ENCODE results near the gene DDN.

The DDN gene

DNA sequence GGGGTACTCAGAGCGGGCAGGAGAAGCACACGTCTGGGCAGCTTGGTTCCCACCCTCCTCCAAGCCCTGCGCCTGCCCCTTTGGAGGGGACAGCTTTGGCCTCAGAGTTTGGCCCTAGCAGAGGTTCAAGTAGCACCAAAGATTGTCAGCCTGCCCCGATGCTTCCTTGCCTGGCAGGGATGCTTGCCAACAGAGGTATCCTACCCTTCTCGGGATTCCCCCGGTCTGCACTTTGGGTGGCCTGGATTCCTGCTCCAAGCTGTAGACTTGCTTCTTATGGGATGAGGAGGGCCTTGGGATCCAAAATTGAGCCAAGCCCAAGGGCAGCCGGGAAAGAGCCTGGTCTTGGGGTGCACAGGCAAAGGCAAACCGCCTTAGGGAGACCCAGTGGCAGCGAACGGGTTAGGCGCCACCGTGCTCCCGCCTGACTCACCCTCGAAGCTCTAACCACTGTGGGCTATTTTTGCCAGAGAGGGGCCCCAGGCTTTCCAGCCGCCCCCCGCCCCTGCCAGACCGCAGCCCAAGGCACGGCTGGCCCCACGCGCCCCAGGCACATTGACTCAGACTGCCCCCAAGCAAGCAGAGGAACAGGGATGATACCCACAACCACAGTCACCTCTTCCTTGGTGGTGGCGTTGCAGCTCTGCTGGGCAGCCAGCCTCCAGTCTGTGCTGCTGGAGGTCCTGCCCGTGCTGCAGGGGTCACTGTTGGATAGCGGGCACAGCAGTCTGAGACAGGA is 26.8 kb downstream of the DDN start:
- in situ Hi-C loops (cut with HindIII; ENCODE audit: low pct_ligation_motif_present, low sequenced_read_pairs) = no loop called here
- Histone ChIP-seq H3K4me3 (ENCODE audit: low read depth, low read length) (no peak overlapping the region), H3K36me3 (replicated peaks) (no peaks in the 10 kb centered on the region), H3K27ac (no peak overlapping the region), H3K27me3 (replicated peaks) (peaks cover 40% of the 10 kb centered on the region)
- DNase-seq = no peak
- TF ChIP-seq, protein P1, sequence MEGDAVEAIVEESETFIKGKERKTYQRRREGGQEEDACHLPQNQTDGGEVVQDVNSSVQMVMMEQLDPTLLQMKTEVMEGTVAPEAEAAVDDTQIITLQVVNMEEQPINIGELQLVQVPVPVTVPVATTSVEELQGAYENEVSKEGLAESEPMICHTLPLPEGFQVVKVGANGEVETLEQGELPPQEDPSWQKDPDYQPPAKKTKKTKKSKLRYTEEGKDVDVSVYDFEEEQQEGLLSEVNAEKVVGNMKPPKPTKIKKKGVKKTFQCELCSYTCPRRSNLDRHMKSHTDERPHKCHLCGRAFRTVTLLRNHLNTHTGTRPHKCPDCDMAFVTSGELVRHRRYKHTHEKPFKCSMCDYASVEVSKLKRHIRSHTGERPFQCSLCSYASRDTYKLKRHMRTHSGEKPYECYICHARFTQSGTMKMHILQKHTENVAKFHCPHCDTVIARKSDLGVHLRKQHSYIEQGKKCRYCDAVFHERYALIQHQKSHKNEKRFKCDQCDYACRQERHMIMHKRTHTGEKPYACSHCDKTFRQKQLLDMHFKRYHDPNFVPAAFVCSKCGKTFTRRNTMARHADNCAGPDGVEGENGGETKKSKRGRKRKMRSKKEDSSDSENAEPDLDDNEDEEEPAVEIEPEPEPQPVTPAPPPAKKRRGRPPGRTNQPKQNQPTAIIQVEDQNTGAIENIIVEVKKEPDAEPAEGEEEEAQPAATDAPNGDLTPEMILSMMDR (IDR thresholded peaks at IDR 0.05; ENCODE audit: low read depth, low read length, missing control alignments) = peak; percentile 39

DNA sequence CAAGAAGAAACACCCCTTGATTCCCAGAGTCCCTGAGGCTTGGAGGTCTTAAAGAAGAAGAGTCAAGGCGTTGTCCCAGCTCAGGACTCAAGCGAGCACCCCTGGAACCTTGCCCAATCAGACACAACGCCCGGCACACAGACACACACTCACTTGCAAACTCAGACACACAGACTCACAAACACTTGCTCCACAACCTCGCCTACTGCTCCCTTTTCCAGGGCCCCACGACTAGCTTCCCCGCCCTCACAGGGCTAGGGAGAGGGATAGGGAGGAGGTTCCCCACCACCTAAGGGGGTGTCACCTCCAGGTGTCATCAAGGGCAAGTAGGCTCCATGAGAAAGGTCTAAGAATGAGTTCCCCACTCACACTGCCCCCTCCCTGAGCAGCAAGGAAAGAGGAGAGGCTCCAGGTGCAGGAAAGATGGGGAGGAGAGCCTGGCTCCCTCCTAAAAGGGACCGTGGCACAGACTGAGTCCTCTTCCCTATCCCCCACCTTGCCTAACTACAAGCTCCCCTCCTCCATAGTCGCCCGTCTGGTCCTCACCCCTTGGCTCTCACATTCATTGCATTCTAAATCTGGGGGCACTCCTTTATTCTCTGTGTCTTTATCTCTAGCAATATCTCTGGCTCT is 28.4 kb downstream of the DDN start:
- no peak overlapping the region for H3K27ac ChIP-seq
- H3K27me3 ChIP-seq (replicated peaks) = peaks cover 46% of the 10 kb centered on the region
- no peaks in the 10 kb centered on the region for H3K36me3 ChIP-seq (replicated peaks)
- no peak for DNase-seq
- in situ Hi-C loops (cut with HindIII; ENCODE audit: low pct_ligation_motif_present, low sequenced_read_pairs) = no loop called here
- TF ChIP-seq, protein P1 (IDR thresholded peaks at IDR 0.05; ENCODE audit: low read depth, low read length, missing control alignments) = no peak
- H3K4me3 ChIP-seq (ENCODE audit: low read depth, low read length) = no peak overlapping the region

DNA sequence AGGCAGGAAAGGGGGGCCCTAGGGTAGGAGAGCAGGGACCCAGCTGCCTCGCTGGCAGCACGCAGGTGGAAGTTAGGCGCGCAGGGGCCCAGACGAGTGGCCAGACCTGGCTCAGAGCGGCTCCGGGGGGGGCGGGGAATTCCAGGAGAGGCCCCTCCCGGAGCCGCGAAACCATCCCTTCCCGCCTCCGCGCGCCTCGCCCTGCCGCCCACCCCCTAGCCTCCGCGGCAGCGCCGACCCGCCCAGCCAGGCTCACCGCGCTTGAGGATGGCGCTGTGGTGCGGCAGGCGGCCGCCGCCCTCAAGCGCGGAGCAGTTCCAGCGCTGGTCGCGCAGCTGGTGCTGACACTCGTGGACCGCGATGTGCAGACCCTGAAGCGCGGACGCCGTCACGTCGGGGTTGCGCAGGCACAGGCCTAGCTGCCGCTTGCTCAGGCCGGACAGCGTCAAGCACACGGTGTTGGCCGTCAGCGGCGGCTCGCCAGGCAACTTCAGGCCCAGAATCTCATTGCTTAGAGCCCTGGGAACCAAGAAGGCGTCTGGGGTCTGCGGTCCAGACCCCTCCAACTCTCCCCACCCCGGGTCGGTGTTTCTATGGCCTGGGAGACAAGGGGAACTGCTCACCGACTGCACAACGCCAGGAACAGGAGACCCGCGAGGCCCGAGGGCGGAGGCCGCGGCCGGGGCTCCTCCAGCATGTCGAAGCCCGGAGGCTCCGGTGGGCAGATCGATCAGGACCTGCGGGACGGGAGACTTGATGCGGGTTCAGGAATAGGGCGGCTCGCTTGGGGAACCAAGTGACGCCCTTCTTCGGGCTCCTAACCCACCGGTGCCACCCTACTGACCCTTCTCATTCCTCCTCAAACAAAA is 29.1 kb downstream of the DDN start:
- Histone ChIP-seq H3K27ac (no peak overlapping the region), H3K36me3 (replicated peaks) (no peaks in the 10 kb centered on the region), H3K4me3 (ENCODE audit: low read depth, low read length) (no peak overlapping the region), H3K27me3 (replicated peaks) (peaks cover 46% of the 10 kb centered on the region)
- no peak for DNase-seq
- TF ChIP-seq, protein P1 (IDR thresholded peaks at IDR 0.05; ENCODE audit: low read depth, low read length, missing control alignments) = no peak
- in situ Hi-C loops (cut with HindIII; ENCODE audit: low pct_ligation_motif_present, low sequenced_read_pairs) = no loop called here

DNA sequence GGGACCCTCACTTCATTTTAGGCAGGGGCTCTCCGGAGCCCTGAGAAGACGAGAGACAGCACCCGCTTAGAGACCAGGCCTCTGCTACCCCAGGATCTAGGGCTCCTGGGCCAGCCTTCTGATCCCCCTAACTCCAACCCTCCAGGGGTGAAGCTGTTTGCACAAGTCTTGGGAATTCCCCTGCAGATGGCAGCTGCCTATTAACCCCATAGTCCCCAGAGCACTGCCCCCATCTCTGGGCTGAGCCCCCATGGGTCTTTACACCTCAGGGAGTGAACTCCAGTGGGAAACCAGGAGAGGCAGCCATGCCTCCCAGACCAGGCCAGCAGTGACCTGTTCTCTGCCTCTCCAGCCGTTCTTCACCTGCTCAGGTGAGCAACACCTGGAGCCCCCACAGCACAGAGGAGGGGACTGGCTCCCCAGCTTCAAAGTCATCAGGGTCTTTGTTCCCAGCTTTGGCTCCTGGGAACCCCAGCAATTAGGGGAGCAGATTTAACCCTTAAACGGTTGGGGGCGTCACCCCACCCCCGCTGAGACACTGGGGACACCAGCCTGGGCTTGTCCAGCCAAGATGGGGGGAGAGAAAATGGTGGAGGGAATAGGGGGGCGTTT is 29.9 kb downstream of the DDN start:
- DNase-seq = no peak
- H3K36me3 ChIP-seq (replicated peaks) = no peaks in the 10 kb centered on the region
- TF ChIP-seq, protein P1 (IDR thresholded peaks at IDR 0.05; ENCODE audit: low read depth, low read length, missing control alignments) = no peak
- H3K27ac ChIP-seq = no peak overlapping the region
- H3K27me3 ChIP-seq (replicated peaks) = peaks cover 47% of the 10 kb centered on the region
- H3K4me3 ChIP-seq (ENCODE audit: low read depth, low read length) = no peak overlapping the region
- in situ Hi-C loops (cut with HindIII; ENCODE audit: low pct_ligation_motif_present, low sequenced_read_pairs) = no loop called here

DNA sequence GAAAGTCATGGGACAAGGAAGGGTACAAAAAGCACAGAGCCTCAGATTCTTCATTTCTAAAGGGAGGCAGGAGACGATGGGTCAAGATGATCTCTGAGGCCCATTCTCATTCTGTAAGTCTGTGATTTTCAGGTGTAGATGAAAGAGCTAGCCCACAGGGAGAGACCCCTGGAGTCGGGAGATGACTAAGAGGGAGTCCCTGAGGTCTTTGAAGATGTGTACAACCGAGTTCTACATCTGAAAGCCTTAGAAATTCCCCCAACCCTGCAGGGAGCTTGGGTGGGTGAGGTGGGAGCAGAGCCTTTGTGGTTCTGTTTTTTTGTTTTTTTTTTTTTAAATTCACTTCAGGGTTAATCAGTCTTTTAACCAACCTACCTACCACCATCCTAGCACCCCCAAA is 30.7 kb downstream of the DDN start:
- H3K27ac ChIP-seq = no peak overlapping the region
- no peak for DNase-seq
- H3K27me3 ChIP-seq (replicated peaks) = peaks cover 46% of the 10 kb centered on the region
- no peak overlapping the region for H3K4me3 ChIP-seq (ENCODE audit: low read depth, low read length)
- in situ Hi-C loops (cut with HindIII; ENCODE audit: low pct_ligation_motif_present, low sequenced_read_pairs) = no loop called here
- TF ChIP-seq, protein P1 (IDR thresholded peaks at IDR 0.05; ENCODE audit: low read depth, low read length, missing control alignments) = no peak
- no peaks in the 10 kb centered on the region for H3K36me3 ChIP-seq (replicated peaks)
